Heart right ventricle (tissue), 16 donors: ENCODE data around the gene COQ8A. TPM values are rescaled to one million over a fixed set of nuclear protein-coding genes. Genes with fewer than 3 reads are reported as not detected.

Experiments used
- ATAC-seq, 8 donors: fragments of 200-7000 bp; cut with Tn5 transposase; one replicate each; pipeline ENCODE4 v1.9.1; 2020; ENCODE audit warnings: mild to moderate bottlenecking in 8 of 8, moderate library complexity in 8 of 8, moderate number of reproducible peaks in 1 of 8
- DNase-seq, 2 donors: peaks; one replicate each; pipeline ENCODE4 v3.0.0-alpha.2; 2020
- H3K27ac ChIP-seq, 10 donors: fragments of 200-600 bp; sonication (generic) in 2 of 10; one replicate each; pipeline versions ENCODE4 v1.5.0 to v1.8.0; 2020 to 2022; ENCODE audit warnings: mild to moderate bottlenecking in 3 of 10
- H3K27me3 ChIP-seq, 7 donors: fragments of 200-600 bp; one replicate each; pipeline ENCODE4 v1.8.0; 2021 to 2022; ENCODE audit warnings: mild to moderate bottlenecking in 2 of 7
- H3K36me3 ChIP-seq, 9 donors: fragments of 200-600 bp; sonication (generic) in 1 of 9; one replicate each; pipeline versions ENCODE4 v1.5.0 to v1.8.0; 2020 to 2022; ENCODE audit warnings: mild to moderate bottlenecking in 2 of 9
- H3K4me1 ChIP-seq, 9 donors: fragments of 200-600 bp; sonication (generic) in 1 of 9; one replicate each; pipeline versions ENCODE4 v1.5.0 to v1.8.0; 2020 to 2022; ENCODE audit warnings: mild to moderate bottlenecking in 4 of 9
- H3K4me3 ChIP-seq, 10 donors: fragments of 200-600 bp; sonication (generic) in 2 of 10; one replicate each; pipeline versions ENCODE4 v1.5.0 to v1.8.0; 2020 to 2022; ENCODE audit warnings: mild to moderate bottlenecking in 7 of 10, moderate library complexity in 2 of 10
- H3K9me3 ChIP-seq, 11 donors: fragments of 200-600 bp in 10 of 11; sonication (generic) in 2 of 11; one replicate each; pipeline versions ENCODE4 v1.5.0 to v1.8.0; 2013 to 2022; ENCODE audit warnings: mild to moderate bottlenecking in 2 of 11, control low read depth in 1 of 11, moderate library complexity in 1 of 11
- WGBS, 2 donors: extraction: QIAGEN DNeasy Blood & Tissue Kit; methylation state at CpG; one replicate each; pipeline ENCODE4 v1.1.7; 2013; ENCODE audit warnings: inconsistent platforms in 1 of 2; 5-methylcytosine and 5-hydroxymethylcytosine counted together
- intact Hi-C, 10 donors: fragments of 100-400 bp; cut with DNase I; formaldehyde crosslinking; loops; one replicate each; pipeline versions ENCODE4 v1.11.1 to v1.14.2; 2022
- polyA plus RNA-seq, 2 donors: library from polyadenylated mRNA; stranded (reverse); fragments of 200-250 nt; gene quantifications; one replicate each; pipeline ENCODE4 v1.2.3, GENCODE V29; 2013
- total RNA-seq, 10 donors: library from RNA; stranded (reverse); fragmentation: NEBNext Ultra II Directional in 3 of 10; extraction: Animal tissue kit (Norgen Biotek cat#: 25700) in 3 of 10; gene quantifications; one replicate each; pipeline versions ENCODE4 v1.2.1 to v1.2.4, GENCODE V29; 2021 to 2023
- TF ChIP-seq, protein P1 (sequence below), 9 donors: fragments of 200-600 bp; sonication (generic) in 2 of 9; IDR thresholded peaks; one replicate each; pipeline versions ENCODE4 v1.5.0 to v1.8.0; 2021 to 2022; ENCODE audit warnings: antibody characterized with exemption in 9 of 9, mild to moderate bottlenecking in 5 of 9, moderate library complexity in 1 of 9
- donor health status: Arrhythmogenic right ventricular cardiomyopathy.
- donor health status: ischemic (EF 13 %, LVEDD 7.1; RV severe dilation, severe dysfunction).
- donor health status: healthy with polysubstance abuse.
- donor health status: DM: no; HTN: yes; CAD: no.
- donor health status: DM: no; HTN: no; CAD: no.
- donor health status: ischemic (EF 25% LVEDD 6.9; RV normal size, moderate dysfunction).
- donor health status: ischemic (EF 25% LVEDD 5.7; RV mildly dilated, moderate dysfunction).
- donor health status: healthy.
- donor health status: DM: yes; HTN: yes; CAD: no.
- donor health status: Ischemic cardiomyopathy.
- donor health status: ischemic (EF 35%, LVEDD 5.7; RV mildly dilated, moderate dysfunction).
- donor health status: nonischemic (EF 11% LVEDD 7.7; RV severe dilation, severe dysfunction).
- donor health status: DM: yes; HTN: yes; CAD: no.
- donor health status: PGD.
- donor health status: ischemic (EF 29% LVEDD 5.4; RV normal size, mild dysfunction).
- donor health status: nonischemic (EF 23%, LVEDD 6.1; RV moderate dilation, normal function).

COQ8A gene
- total and polyA plus RNA-seq, 12 donors, result 136 to 495 (median 253) TPM

DNA sequence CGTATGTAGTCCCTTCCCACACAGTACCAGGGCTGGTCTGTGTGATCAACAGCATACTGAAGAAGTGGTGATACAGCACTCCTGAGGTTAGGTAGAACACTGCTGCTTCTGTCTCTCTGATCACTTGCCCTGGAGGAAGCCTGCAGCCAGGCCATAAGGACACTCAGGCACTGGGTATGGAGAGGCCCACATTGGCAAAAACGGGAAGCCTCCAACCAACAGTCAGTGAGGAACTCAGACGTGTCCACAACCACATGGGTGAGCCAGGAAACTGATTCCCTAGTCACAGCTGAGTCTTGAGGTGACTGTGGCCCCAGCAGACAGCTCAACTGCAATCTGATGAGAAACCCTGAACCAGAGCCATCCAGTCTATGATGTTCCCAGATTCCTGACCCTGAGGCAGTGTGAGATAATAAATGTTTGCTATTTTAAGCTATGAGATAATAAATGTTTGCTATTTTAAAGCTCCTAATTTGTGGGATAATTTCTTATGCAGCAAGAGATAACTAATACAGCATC, 62.5 kb downstream of the COQ8A start:
- intact Hi-C loops, result no loop called here
- H3K4me3 ChIP-seq, result no peak overlapping the region
- peaks cover 0 to 75% (median 26%) of the 10 kb centered on the region in 9 donors for H3K36me3 ChIP-seq
- peaks cover 0 to 5% (median 0%) of the 10 kb centered on the region in 11 donors for H3K9me3 ChIP-seq
- H3K27me3 ChIP-seq, result no peaks in the 10 kb centered on the region
- 53 to 69% methylated on average over 3 of the region's 3 CpGs for WGBS, 2 donors
- DNase-seq (no peak), ATAC-seq (peak in 1 of 8 donors; percentile 25)
- TF ChIP-seq, protein P1, sequence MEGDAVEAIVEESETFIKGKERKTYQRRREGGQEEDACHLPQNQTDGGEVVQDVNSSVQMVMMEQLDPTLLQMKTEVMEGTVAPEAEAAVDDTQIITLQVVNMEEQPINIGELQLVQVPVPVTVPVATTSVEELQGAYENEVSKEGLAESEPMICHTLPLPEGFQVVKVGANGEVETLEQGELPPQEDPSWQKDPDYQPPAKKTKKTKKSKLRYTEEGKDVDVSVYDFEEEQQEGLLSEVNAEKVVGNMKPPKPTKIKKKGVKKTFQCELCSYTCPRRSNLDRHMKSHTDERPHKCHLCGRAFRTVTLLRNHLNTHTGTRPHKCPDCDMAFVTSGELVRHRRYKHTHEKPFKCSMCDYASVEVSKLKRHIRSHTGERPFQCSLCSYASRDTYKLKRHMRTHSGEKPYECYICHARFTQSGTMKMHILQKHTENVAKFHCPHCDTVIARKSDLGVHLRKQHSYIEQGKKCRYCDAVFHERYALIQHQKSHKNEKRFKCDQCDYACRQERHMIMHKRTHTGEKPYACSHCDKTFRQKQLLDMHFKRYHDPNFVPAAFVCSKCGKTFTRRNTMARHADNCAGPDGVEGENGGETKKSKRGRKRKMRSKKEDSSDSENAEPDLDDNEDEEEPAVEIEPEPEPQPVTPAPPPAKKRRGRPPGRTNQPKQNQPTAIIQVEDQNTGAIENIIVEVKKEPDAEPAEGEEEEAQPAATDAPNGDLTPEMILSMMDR (IDR thresholded peaks at IDR 0.05), result no peak
- H3K27ac ChIP-seq, result no peak overlapping the region
- no peaks in the 10 kb centered on the region for H3K4me1 ChIP-seq

DNA sequence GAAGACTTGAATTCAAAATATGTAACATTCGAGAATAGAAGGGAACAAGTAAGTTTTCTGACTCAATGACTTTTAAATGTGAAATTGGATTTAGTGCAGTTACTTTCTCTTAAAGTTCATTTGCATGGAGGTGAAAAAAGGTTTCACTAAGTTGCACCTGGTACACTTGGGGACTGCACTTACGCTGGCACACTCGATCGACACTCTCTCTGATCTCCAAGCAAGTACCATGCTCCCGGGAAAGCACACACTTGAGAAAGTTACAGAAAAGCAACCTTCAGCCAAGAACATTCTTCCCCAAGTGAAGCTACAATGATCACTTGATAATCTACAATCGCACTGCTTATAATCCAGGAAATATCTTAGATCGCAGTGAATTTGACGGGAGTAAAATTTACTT, 63.1 kb downstream of the COQ8A start:
- no peak for ATAC-seq
- intact Hi-C loops, result no loop called here
- H3K36me3 ChIP-seq, result peaks cover 0 to 81% (median 26%) of the 10 kb centered on the region in 9 donors
- H3K27ac ChIP-seq, result no peak overlapping the region
- no peak for DNase-seq
- 97 to 98% methylated on average over 8 of the region's 8 CpGs for WGBS, 2 donors
- no peaks in the 10 kb centered on the region for H3K27me3 ChIP-seq
- H3K9me3 ChIP-seq, result peaks cover 0 to 5% (median 0%) of the 10 kb centered on the region in 11 donors
- no peak overlapping the region for H3K4me3 ChIP-seq
- no peaks in the 10 kb centered on the region for H3K4me1 ChIP-seq
- TF ChIP-seq, protein P1 (IDR thresholded peaks at IDR 0.05), result no peak

DNA sequence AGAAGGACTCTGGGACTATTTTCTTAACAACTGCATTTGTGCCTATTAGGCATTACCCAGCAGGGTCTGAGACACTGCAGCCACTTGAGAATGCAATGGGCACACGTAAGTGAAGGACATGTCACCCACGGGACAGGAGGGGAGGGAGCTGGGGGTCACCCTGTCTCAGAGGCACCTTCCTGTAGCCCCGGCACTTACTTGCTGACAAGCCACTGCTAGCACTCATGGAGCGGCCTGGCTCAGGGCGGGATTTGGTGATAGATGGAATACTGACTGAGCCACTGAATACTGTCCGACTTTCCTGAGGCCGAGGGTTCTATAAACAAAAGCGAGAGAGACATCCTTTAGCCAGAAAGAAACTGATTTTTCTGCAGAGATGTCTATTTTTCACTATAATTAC, 64.7 kb downstream of the COQ8A start:
- peaks cover 0 to 96% (median 26%) of the 10 kb centered on the region in 9 donors for H3K36me3 ChIP-seq
- DNase-seq (no peak), ATAC-seq (peak in 1 of 8 donors; percentile 13)
- intact Hi-C loops, result no loop called here
- H3K27ac ChIP-seq, result no peak overlapping the region
- H3K4me1 ChIP-seq, result no peaks in the 10 kb centered on the region
- WGBS, 2 donors, result 64 to 88% methylated on average over 8 of the region's 8 CpGs
- no peaks in the 10 kb centered on the region for H3K27me3 ChIP-seq
- no peak overlapping the region for H3K4me3 ChIP-seq
- no peaks in the 10 kb centered on the region for H3K9me3 ChIP-seq
- TF ChIP-seq, protein P1 (IDR thresholded peaks at IDR 0.05), result no peak

DNA sequence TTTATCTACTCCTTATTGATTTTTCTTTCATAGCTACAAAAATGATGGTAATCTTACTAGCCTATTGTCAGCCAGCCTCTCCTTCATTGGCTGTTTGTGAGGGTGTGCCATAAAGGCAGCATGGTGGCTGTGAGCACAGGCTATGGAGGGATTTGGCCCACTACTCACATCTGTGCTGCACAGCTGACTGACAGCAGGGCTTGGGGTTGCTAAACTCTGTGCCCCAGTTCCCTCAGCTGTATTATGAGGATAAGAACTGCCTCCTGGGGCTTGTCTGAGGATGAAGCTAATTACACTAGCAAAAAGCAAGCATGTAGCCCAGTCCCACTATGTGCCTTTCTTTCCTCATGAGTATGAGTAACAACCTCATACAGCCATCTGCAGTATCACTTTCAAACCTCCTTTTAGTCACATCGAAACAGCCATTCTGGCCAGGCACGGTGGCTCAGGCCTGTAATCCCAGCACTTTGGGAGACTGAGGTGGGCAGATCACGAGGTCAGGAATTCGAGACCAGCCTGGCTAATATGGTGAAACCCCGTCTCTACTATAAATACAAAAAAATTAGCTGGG, 66.2 kb downstream of the COQ8A start:
- H3K36me3 ChIP-seq, result peaks cover 0 to 96% (median 24%) of the 10 kb centered on the region in 9 donors

More for the DNA sequence above, 66.2 kb downstream of the COQ8A start:
- TF ChIP-seq, protein P1 (IDR thresholded peaks at IDR 0.05), result no peak
- DNase-seq, result no peak
- no peak for ATAC-seq
- H3K4me1 ChIP-seq, result no peaks in the 10 kb centered on the region
- intact Hi-C loops, result no loop called here
- no peak overlapping the region for H3K27ac ChIP-seq
- 97% methylated on average over 5 of the region's 5 CpGs for WGBS, 2 donors
- no peaks in the 10 kb centered on the region for H3K9me3 ChIP-seq
- H3K4me3 ChIP-seq, result no peak overlapping the region
- H3K27me3 ChIP-seq, result no peaks in the 10 kb centered on the region
